GM20431 (cell line): ENCODE results near the gene TSPAN14.

Experiments used
- in situ Hi-C: fragments of 300-500 bp; cut with MseI, MboI; formaldehyde crosslinking; loops from one replicate; pipeline ENCODE4 v1.15.0; 2020; ENCODE audit warnings: low sequenced_read_pairs; ENCODE audit not compliant: unreplicated experiment

Gene TSPAN14

GRCh38 chr10:80421707-80422536, 32.2 kb upstream of the TSPAN14 start:
- in situ Hi-C loops, result no loop called here

DNA sequence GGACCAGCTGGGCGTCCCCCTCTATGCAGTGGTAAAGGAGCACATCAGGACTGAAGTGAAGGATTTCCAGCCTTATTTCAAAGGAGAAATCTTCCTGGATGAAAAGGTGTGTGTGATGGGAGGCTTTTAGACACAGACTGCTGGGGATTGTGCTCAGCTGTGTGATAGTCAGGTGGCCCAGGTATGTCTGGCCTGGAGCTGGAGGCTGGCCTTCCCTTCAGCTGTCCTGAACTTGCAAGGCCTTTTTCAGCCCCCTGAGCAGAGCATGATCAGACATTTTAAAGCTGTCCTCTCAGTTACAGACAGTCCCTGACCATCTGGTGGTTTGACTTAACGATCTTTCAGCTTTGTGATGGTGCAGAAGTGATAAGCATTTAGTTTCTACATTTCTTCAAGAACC, 28.2 kb upstream of the TSPAN14 start:
- in situ Hi-C loops, result no loop called here

- in situ Hi-C loops, result no loop called here
Observed at GRCh38 chr10:80427541-80427940, 26.6 kb upstream of the TSPAN14 start.

DNA sequence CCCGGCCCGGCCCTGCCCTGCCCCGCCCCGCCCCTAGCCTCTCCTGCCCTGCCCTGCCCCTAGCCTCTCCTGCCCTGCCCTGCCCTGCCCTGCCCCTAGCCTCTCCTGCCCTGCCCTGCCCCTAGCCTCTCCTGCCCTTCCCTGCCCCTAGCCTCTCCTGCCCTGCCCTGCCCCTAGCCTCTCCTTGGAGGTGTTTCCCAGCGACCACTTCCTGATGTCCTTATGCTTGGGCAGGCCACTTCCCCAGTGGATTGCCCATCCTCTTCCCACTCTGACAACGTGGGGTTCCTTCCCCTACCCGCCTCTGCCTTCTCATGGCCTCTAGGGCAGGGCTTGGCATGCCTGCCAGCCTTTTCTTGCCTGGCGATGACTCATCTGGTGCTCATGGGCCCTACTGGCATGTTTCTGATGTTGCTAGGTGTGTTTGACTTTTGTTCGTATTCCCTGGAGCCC, 24.6 kb upstream of the TSPAN14 start:
- in situ Hi-C loops, result no loop called here

GRCh38 chr10:80433134-80433533, 21.0 kb upstream of the TSPAN14 start:
- in situ Hi-C loops, result no loop called here

DNA sequence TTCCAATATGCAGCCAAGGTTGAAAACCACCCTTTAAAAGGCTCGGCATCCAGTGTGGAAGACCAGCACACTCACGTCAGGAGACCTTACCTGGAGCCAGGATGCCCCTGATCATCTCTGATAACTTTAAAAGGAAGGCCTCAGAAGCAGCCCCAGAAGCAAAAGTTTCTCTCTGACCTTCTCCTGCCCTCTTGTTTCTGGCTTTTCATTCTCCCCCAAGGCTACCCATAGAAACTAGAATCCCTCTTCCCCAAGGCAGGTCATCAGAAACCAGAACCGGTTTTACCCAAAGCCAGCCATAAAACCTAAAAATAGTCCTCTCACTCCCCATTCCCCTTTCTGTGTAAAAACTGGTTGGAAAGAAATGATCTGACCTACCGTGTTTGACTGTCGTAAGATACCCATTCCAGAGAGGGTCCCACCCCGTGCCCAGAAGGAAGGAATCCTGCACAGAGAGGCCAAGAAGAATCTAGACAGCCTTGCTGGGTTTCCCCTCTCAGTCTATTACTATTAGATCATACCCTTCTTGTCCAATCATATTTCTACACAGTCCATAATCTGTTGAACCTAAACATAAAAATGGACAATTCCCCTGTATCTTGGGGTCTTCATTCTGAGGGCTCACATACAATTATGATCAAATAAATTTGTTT, 17.5 kb upstream of the TSPAN14 start:
- in situ Hi-C loops, result no loop called here

DNA sequence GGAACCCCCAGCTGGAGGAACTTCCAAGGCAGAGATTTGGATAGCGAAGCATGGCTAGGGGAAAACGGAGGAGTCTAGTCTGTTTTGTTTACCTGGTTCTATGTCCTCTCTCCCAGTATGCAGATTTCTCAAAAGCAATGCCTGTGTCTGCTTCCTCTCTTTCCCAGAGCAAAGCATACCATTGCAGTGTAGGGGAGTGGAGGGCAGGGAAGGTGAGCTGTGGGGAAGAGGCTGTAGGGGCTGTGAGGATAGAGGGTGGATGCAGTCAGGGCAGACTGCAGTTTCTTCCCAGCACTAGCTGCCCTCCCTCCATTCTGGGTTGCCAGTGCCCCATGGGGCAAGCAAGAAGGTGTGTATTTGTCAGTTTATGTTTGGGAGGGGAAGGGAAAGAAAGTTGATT, 16.9 kb upstream of the TSPAN14 start:
- in situ Hi-C loops, result no loop called here

- in situ Hi-C loops, result loop anchor here (10.0 kb wide), 1 partner anchor 63 kb away; no protein-coding TSS in a partner anchor
Observed at GRCh38 chr10:80441831-80442230, 12.3 kb upstream of the TSPAN14 start.

GRCh38 chr10:80442879-80443278, 11.2 kb upstream of the TSPAN14 start:
- in situ Hi-C loops, result loop anchor here (10.0 kb wide), 1 partner anchor 62 kb away; no protein-coding TSS in a partner anchor

DNA sequence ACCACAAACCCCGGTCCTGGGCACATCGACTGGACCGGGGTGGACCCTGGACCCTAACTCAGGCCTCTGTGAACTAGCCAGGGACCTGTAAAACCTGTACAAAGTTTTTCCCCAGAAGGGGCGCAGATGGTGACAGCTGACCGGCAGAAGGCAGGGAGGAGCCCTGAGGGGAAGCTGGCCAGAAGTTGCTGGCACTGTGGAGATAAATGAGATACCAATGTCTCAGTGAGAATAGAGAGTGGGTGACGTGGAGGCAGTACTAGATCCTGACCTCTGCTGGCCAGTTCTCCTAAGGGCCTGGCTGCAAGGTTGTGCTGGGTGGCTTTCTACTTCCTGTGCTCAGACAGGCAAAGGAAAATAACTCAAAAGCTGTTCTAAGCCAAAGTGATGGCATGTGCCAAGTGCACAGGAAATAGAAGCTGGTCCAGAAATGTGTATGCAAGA, 10.6 kb upstream of the TSPAN14 start:
- in situ Hi-C loops, result loop anchor here (10.0 kb wide), 1 partner anchor 61 kb away; no protein-coding TSS in a partner anchor

- in situ Hi-C loops, result loop anchor here (10.0 kb wide), 1 partner anchor 61 kb away; no protein-coding TSS in a partner anchor
Observed at GRCh38 chr10:80444124-80444523, 10.0 kb upstream of the TSPAN14 start.

- in situ Hi-C loops, result loop anchor here (10.0 kb wide), 1 partner anchor 60 kb away; no protein-coding TSS in a partner anchor
Observed at GRCh38 chr10:80444646-80445319, 9.3 kb upstream of the TSPAN14 start.

DNA sequence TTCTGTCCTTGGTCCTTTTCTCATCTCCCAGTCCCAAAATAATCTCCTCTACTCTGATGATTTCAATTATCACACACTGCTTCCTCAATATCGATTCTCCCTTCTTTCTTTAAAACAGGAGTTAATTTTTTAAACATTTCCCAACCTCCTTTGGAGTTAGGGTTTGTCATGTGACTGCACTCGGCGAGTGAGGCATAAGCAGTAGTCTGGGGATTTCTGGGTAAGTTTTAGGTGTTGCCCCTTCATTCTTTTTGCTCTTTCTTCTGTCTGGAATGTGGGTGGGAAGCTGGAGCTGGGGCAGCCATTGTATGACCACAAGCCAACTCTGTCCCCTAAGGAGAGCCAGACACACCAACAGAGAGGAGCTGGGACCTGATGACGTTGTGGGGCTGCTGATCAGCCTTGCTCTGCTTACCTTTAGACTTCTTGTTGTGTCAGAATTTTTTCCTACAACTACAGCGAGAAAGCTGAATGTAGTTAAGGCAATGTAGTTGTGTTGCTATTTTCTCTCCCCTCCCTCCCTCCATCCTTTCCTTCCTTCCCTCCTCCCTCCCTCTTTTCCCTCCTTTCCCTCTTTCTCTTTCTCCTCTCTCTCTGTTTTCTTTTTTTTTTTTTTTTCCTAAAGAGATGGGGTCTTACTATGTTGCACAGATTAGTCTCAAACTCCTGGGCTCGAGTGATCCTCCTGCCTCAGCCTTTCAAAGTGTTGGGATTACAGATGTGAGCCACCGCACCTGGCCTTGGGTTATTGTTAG, 6.5 kb upstream of the TSPAN14 start:
- in situ Hi-C loops, result loop anchor here (10.0 kb wide), 1 partner anchor 57 kb away; no protein-coding TSS in a partner anchor

GRCh38 chr10:80448209-80448942, 5.7 kb upstream of the TSPAN14 start:
- in situ Hi-C loops, result loop anchor here (10.0 kb wide), 1 partner anchor 56 kb away; no protein-coding TSS in a partner anchor

DNA sequence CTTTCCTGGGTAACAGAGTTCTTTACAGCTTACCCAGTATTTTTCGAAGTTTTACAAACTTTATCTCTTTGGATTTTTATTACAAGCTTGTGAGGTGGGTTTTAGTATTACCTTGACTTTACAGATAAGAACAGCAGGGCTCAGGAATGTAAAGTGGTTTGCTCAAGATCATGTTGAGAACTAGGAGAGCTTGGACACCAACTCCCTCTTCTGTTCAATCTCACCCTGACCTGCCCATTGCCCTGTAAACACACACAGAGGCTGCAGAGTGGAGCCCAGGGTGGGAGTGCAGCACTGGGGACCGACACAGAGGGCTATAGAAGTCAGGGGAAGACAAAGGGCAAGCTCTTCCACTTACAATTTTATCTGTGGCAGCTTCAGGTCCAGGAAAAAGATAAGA, 4.6 kb upstream of the TSPAN14 start:
- in situ Hi-C loops, result loop anchor here (10.0 kb wide), 1 partner anchor 55 kb away; no protein-coding TSS in a partner anchor

DNA sequence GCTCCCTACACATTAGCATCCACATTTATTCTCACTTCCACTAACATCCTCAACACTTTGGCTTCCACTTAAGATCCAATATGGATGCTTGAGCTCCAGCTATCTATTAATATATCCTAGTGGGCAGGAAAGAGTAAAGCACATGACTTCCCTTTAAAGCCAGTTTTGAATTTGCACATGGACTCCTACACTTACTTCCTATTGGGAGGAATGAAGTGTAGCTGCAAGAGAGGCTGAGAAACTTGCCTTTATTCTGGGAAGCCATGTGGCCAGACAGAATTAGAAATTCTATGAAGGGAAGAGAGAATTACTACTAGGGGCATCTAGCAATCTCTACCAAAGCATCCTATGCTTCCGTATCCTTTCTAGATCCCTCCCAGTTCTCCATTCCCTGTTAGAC, 3.0 kb upstream of the TSPAN14 start:
- in situ Hi-C loops, result no loop called here

- in situ Hi-C loops, result no loop called here
Observed at GRCh38 chr10:80452069-80452468, 2.0 kb upstream of the TSPAN14 start.

DNA sequence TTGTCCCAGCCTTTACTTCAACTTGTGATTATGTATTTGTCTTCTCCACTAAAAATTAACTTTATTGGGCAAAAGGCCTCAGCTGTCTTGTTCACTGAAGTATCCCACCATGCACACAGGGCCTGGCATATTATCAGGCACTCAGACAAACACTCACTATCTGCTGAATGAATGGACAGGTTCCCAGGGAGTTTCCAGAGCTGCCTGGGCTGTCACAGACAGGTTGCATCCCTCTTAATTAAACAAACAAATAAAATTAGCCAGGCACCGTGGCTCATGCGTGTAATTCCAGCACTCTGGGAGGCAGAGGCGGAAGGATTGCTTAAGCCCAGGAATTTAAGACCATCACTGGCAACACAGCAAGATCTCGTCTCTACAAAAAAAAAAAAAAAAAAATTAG, 1.5 kb upstream of the TSPAN14 start:
- in situ Hi-C loops, result no loop called here
